ENCODE results near the gene RTP1.

DNA sequence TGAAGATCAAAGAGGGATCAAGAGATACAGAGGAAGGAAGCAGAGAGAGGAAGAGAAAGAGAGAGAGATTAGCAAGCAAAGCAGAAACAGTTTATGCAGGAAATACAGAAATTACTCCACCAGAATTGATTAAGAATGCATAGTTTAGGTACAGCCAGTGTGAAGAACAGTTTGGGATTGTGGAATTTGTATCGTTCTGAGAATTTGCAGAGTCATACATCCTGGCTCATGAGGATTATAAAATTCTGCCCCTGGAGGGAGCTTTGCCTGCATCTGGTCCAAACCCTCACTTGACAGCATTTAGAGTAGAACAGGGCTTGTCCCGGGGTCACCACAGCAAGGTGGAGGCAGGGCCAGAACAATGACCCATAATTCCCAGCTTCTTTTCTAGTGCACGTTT is 50.1 kb downstream of the RTP1 start:
- TF ChIP-seq, protein P1, sequence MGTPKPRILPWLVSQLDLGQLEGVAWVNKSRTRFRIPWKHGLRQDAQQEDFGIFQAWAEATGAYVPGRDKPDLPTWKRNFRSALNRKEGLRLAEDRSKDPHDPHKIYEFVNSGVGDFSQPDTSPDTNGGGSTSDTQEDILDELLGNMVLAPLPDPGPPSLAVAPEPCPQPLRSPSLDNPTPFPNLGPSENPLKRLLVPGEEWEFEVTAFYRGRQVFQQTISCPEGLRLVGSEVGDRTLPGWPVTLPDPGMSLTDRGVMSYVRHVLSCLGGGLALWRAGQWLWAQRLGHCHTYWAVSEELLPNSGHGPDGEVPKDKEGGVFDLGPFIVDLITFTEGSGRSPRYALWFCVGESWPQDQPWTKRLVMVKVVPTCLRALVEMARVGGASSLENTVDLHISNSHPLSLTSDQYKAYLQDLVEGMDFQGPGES (IDR thresholded peaks at IDR 0.05; ENCODE audit: low read depth, low read length), result no peak
- TF ChIP-seq FOSL2 (IDR thresholded peaks at IDR 0.05; ENCODE audit: borderline replicate concordance, low read depth) (no peak), JUND (IDR thresholded peaks at IDR 0.05) (no peak), CTCF (IDR thresholded peaks at IDR 0.05) (no peak), CHD2 (IDR thresholded peaks at IDR 0.05; ENCODE audit: low read length, partially characterized antibody) (no peak), ZBTB33 (IDR thresholded peaks at IDR 0.05; ENCODE audit: borderline replicate concordance, low read depth) (no peak)
